B cell (primary cell): ENCODE measurements around the gene SNX22.

Source experiments
- CTCF ChIP-seq: fragments of 200-600 bp; IDR thresholded peaks from one replicate; pipeline ENCODE4 v1.8.0; 2022; ENCODE audit warnings: antibody characterized with exemption, mild to moderate bottlenecking
- EZH2 ChIP-seq: IDR thresholded peaks from 2 replicates; pipeline ENCODE4 v1.6.1; 2012; ENCODE audit warnings: borderline replicate concordance, low read depth, mild to moderate bottlenecking, moderate library complexity, low read length; ENCODE audit not compliant: insufficient read depth, poor library complexity, severe bottlenecking

- no peak for TF ChIP-seq CTCF
- no peak for TF ChIP-seq EZH2
Measured at GRCh38 chr15:64197425-64197824, 45.9 kb downstream of the SNX22 start.
